IMR-90 (cell line): ENCODE data around the gene ANGPTL7. TPM values are rescaled to one million over a fixed set of nuclear protein-coding genes. Genes with fewer than 3 reads are reported as not detected.

ENCODE experiments used
- ATAC-seq: fragments of 200-7000 bp; cut with Tn5 transposase; 2 replicates; pipeline ENCODE4 v1.9.1; 2020; ENCODE audit warnings: low read depth, mild to moderate bottlenecking, moderate library complexity
- BruUV-seq: library from RNA; stranded (reverse); fragments of 400-500 nt; replicated peaks from 2 replicates; lab custom pipeline; 2021; lab: Mats Ljungman, UMichigan
- CTCF ChIA-PET: fragments of 300-600 bp; formaldehyde crosslinking; extraction: SDS; loops from one replicate; lab custom pipeline; 2021; ENCODE audit warnings: antibody characterized with exemption; lab: Yijun Ruan, JAX
- POLR2A ChIA-PET: fragments of 300-600 bp; sonication (Branson Sonifier 250); formaldehyde crosslinking; loops from one replicate; lab custom pipeline; 2022; ENCODE audit warnings: antibody characterized with exemption; ENCODE audit not compliant: unreplicated experiment; lab: Charles Lee
- DNase-seq: peaks from one replicate; pipeline ENCODE4 v3.0.0; 2013
- H2AFZ ChIP-seq: replicated peaks from 2 replicates; pipeline ENCODE3; 2013; ENCODE audit warnings: low read length, mild to moderate bottlenecking; ENCODE audit not compliant: poor library complexity
- H2AK5ac ChIP-seq: 2 replicates; pipeline ENCODE4 v1.6.1; 2013; ENCODE audit warnings: low read depth, low read length, inconsistent platforms
- H2AK9ac ChIP-seq: replicated peaks from 2 replicates; pipeline ENCODE3; 2013; ENCODE audit warnings: mild to moderate bottlenecking, low read depth, low read length, moderate library complexity; ENCODE audit not compliant: poor library complexity
- H2BK120ac ChIP-seq: 2 replicates; pipeline ENCODE4 v1.6.1; 2013; ENCODE audit warnings: low read depth, low read length, inconsistent platforms
- H2BK15ac ChIP-seq: 3 replicates; pipeline ENCODE4 v1.6.1; 2013; ENCODE audit warnings: low read depth, low read length, inconsistent platforms
- H2BK20ac ChIP-seq: 2 replicates; pipeline ENCODE4 v1.6.1; 2013; ENCODE audit warnings: low read depth, mild to moderate bottlenecking, inconsistent platforms, low read length, moderate library complexity
- H2BK5ac ChIP-seq: 2 replicates; pipeline ENCODE4 v1.6.1; 2013; ENCODE audit warnings: mild to moderate bottlenecking, low read depth, low read length, inconsistent platforms; ENCODE audit not compliant: poor library complexity, severe bottlenecking
- H3K14ac ChIP-seq: replicated peaks from 2 replicates; pipeline ENCODE4 v1.6.1; 2013; ENCODE audit warnings: low read depth, low read length, inconsistent platforms
- H3K18ac ChIP-seq: 2 replicates; pipeline ENCODE4 v1.6.1; 2013; ENCODE audit warnings: low read depth, low read length, control low read depth
- H3K23ac ChIP-seq: 2 replicates; pipeline ENCODE4 v1.6.1; 2013; ENCODE audit warnings: low read depth, low read length, inconsistent platforms
- H3K27ac ChIP-seq: 2 replicates; pipeline ENCODE4 v1.5.1; 2013; ENCODE audit warnings: mild to moderate bottlenecking, control low read depth, low read length; ENCODE audit not compliant: insufficient read depth
- H3K27me3 ChIP-seq: 2 replicates; pipeline ENCODE4 v1.6.1; 2013; ENCODE audit warnings: low read length; ENCODE audit not compliant: control insufficient read depth, insufficient read depth
- H3K36me3 ChIP-seq: 2 replicates; pipeline ENCODE4 v1.6.1; 2013; ENCODE audit warnings: low read length, mixed read lengths; ENCODE audit not compliant: control insufficient read depth, insufficient read depth
- H3K4ac ChIP-seq: 2 replicates; pipeline ENCODE4 v1.6.1; 2013; ENCODE audit warnings: low read depth, low read length, inconsistent platforms
- H3K4me1 ChIP-seq: 2 replicates; pipeline ENCODE4 v1.6.1; 2013; ENCODE audit warnings: low read length, mixed read lengths; ENCODE audit not compliant: control insufficient read depth, insufficient read depth
- H3K4me2 ChIP-seq: 2 replicates; pipeline ENCODE4 v1.6.1; 2013; ENCODE audit warnings: low read depth, mild to moderate bottlenecking, control low read depth, low read length, moderate library complexity
- H3K4me3 ChIP-seq: 2 replicates; pipeline ENCODE4 v1.5.1; 2013; ENCODE audit warnings: low read depth, mild to moderate bottlenecking, control low read depth, low read length, moderate library complexity; ENCODE audit not compliant: insufficient read depth
- H3K56ac ChIP-seq: 2 replicates; pipeline ENCODE4 v1.6.1; 2013; ENCODE audit warnings: low read length, inconsistent platforms; ENCODE audit not compliant: insufficient read depth; ENCODE audit errors: extremely low read depth
- H3K79me1 ChIP-seq, 2 experiments: 2 replicates each; pipeline ENCODE4 v1.6.1; 2013; ENCODE audit warnings: low read length in 2 of 2, inconsistent platforms in 1 of 2, low read depth in 1 of 2
- H3K9ac ChIP-seq: 2 replicates; pipeline ENCODE4 v1.6.1; 2013; ENCODE audit warnings: low read depth, low read length, control low read depth
- H3K9me1 ChIP-seq: 2 replicates; pipeline ENCODE4 v1.6.1; 2013; ENCODE audit warnings: low read length, inconsistent platforms; ENCODE audit not compliant: insufficient read depth
- H3K9me3 ChIP-seq: 2 replicates; pipeline ENCODE4 v1.6.1; 2013; ENCODE audit warnings: low read length; ENCODE audit not compliant: control insufficient read depth, insufficient read depth
- H4K20me1 ChIP-seq: 2 replicates; pipeline ENCODE4 v1.6.1; 2013; ENCODE audit warnings: low read length, inconsistent platforms; ENCODE audit not compliant: insufficient read depth
- H4K5ac ChIP-seq: 2 replicates; pipeline ENCODE4 v1.6.1; 2013; ENCODE audit warnings: mild to moderate bottlenecking, low read depth, low read length, control low read depth
- H4K8ac ChIP-seq, 2 experiments: 2 replicates each; pipeline ENCODE4 v1.6.1; 2013; ENCODE audit warnings: low read depth in 2 of 2, low read length in 2 of 2, control low read depth in 1 of 2, inconsistent platforms in 1 of 2
- H4K91ac ChIP-seq: 2 replicates; pipeline ENCODE4 v1.6.1; 2013; ENCODE audit warnings: low read depth, low read length, inconsistent platforms; ENCODE audit not compliant: insufficient read depth
- CTCF ChIP-seq: conservative IDR thresholded peaks from 2 replicates; pipeline ENCODE4 v1.5.1; 2012; ENCODE audit warnings: mild to moderate bottlenecking, low read depth, low read length, improper control_type of control experiment
- MXI1 ChIP-seq: IDR thresholded peaks from 2 replicates; pipeline ENCODE4 v1.6.1; 2012; ENCODE audit warnings: low read depth, mild to moderate bottlenecking, low read length, moderate library complexity, borderline replicate concordance
- NFE2L2 ChIP-seq: fragments of 150-350 bp; IDR thresholded peaks from 2 replicates; pipeline ENCODE4 v1.6.1; 2016; ENCODE audit warnings: low read depth, mild to moderate bottlenecking, low read length
- POLR2A ChIP-seq: IDR thresholded peaks from 2 replicates; pipeline ENCODE4 v1.6.1; 2012; ENCODE audit warnings: mild to moderate bottlenecking, low read depth, low read length
- WGBS, 2 experiments: methylation state at CpG; one replicate each; pipeline versions ENCODE4 v1.1.5 to v1.1.7; 2013; ENCODE audit warnings: missing lambda C conversion rate in 2 of 2; ENCODE audit not compliant: insufficient read length in 1 of 2; ENCODE audit errors: extremely low coverage in 2 of 2; 5-methylcytosine and 5-hydroxymethylcytosine counted together
- dilution Hi-C: fragments of 300-500 bp; cut with HindIII; formaldehyde crosslinking; loops from one replicate; pipeline ENCODE4 v1.14.3; 2018; ENCODE audit warnings: low sequenced_read_pairs; ENCODE audit not compliant: unreplicated experiment
- in situ Hi-C: fragments of 300-500 bp; cut with MboI; formaldehyde crosslinking; loops from 3 replicates; pipeline ENCODE4 v1.14.3; 2019; ENCODE audit warnings: low sequenced_read_pairs, inconsistent platforms, mixed read lengths
- intact Hi-C: fragments of 100-400 bp; cut with micrococcal nuclease; formaldehyde crosslinking; loops from 2 replicates; pipeline ENCODE4 v1.10.0; 2022
- polyA plus RNA-seq, 3 experiments: library from polyadenylated mRNA; depleted of rRNA; stranded (reverse); fragments of >200 nt; gene quantifications; 2 replicates each; pipeline ENCODE4 v1.2.3, GENCODE V29; 2012; ENCODE audit warnings: low replicate concordance in 1 of 3
- total RNA-seq: library from RNA; depleted of rRNA; stranded (reverse); fragments of >200 nt; gene quantifications from 2 replicates; pipeline ENCODE4 v1.2.3, GENCODE V29; 2012

ANGPTL7 gene
- total and polyA plus RNA-seq, 2 of the 4 experiments (the other 2 are of a cell fraction), result under 0.01 TPM; not detected in 1

DNA sequence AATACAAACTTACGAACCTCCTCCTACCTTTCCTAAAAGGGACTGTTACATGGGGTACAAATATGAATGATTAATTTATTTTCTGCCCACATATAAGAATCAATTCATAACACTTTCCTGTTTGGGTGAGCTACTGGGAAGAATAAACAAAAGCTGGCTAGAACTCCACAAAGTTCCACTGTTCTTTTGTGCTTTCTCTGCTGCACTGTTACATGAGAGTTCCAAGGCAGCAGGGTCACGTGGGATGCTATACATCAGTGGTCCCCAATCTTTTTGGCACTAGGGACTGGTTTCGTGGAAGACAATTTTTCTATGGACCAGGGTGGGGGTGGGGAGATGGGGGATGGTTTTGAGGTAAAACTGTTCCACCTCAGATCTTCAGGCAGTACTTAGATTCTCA lies 2.2 kb upstream of the ANGPTL7 start:
- Histone ChIP-seq H3K79me1 (peaks cover 3 to 10% of the 10 kb centered on the region in 2 experiments; a peak in 3 of 4 replicates), H2BK15ac (no peak overlapping the region), H3K4me3 (no peak overlapping the region), H2AK9ac (no peak overlapping the region), H3K4ac (no peak overlapping the region), H3K9me1 (0 out of 2 replicates have a peak, but pooled peaks cover 3% of the 10 kb centered on the region), H2BK5ac (no peak overlapping the region), H3K9ac (no peak overlapping the region), H3K14ac (no peak overlapping the region), H4K20me1 (no peaks in the 10 kb centered on the region), H4K5ac (no peak overlapping the region), H3K27ac (no peak overlapping the region), H4K8ac (no peak overlapping the region), H3K4me1 (no peaks in the 10 kb centered on the region), H2BK120ac (no peak overlapping the region), H2AK5ac (no peak overlapping the region), H4K91ac (no peak overlapping the region), H3K36me3 (peaks cover 14% of the 10 kb centered on the region), H3K56ac (no peak overlapping the region), H2AFZ (no peak overlapping the region), H2BK20ac (no peak overlapping the region), H3K27me3 (no peaks in the 10 kb centered on the region), H3K18ac (no peak overlapping the region), H3K9me3 (no peaks in the 10 kb centered on the region), H3K4me2 (no peak overlapping the region), H3K23ac (no peak overlapping the region)
- dilution Hi-C loops, result no loop called here
- POLR2A ChIA-PET, result no interaction called here
- intact Hi-C loops, result no loop called here
- in situ Hi-C loops, result no loop called here
- no peak for DNase-seq
- ATAC-seq, result no peak
- no TSS peak for BruUV-seq
- TF ChIP-seq CTCF (no peak), NFE2L2 (no peak), POLR2A (no peak), MXI1 (no peak)
- CTCF ChIA-PET, result no interaction called here
- WGBS, 2 experiments, result no CpG with 5 or more reads among the region's 3 CpGs
